NCI-H82 treated with DMSO at 0.1 percent for 48 hours (cell line): Measurements from ENCODE around the gene ADORA2B.
"Not testable (repeated sequence)": the region's sequence is repeated elsewhere in the genome, so short reads cannot be mapped to it uniquely, and the experiment has no call there.

Experiments used
- DNase-seq: peaks from one replicate; lab custom pipeline; 2025; ENCODE audit not compliant: unreplicated experiment; lab: John Stamatoyannopoulos, UW

The ADORA2B gene

DNA sequence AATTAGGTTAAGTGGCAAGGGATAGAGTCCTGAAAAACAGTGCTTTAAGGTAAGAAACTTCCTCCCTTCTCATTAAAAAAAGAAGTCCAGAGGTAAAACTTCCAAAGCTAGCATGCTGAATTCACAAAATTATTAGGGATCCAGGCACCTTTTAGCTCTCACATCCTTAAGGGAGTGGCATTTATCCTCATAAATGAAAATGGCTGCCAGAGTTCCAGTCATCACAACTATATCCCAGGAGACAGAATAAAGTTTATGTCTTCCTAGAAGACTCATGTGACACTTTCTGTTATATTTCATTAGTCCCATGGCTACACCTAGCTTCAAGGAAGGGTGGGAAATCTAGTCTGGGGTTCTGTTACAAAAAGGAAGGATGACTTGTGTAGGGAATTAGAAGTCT is 23.3 kb upstream of the ADORA2B start:
- DNase-seq = no peak

GRCh38 chr17:15922586-15922985 is 22.3 kb upstream of the ADORA2B start:
- no peak for DNase-seq

GRCh38 chr17:15926039-15926740 is 18.7 kb upstream of the ADORA2B start:
- no peak for DNase-seq

- DNase-seq = no peak
Measured at GRCh38 chr17:15928286-15928785, 16.6 kb upstream of the ADORA2B start.

- no peak for DNase-seq
Measured at GRCh38 chr17:15929941-15930340, 15.0 kb upstream of the ADORA2B start.

DNA sequence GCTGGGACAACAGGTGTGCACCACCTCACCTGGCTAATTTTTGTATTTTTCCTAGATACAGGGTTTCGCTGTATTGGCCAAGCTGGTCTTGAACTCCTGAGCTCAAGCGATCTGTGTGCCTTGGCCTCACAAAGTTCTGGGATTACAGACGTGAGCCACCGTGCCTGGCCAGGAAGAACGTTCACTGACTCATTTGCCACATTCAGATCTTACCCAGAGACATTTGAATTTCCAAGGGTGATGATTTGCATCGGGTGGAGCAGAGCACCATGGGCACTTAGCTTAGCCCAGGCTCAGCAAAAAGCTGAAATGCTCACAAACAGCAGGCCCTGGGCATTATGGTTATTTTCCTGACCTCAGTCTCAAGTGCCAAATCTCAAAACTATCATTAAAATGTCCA is 14.5 kb upstream of the ADORA2B start:
- no peak for DNase-seq

GRCh38 chr17:15931394-15931793 is 13.5 kb upstream of the ADORA2B start:
- no peak for DNase-seq

- no peak for DNase-seq
Measured at GRCh38 chr17:15934866-15935265, 10.1 kb upstream of the ADORA2B start.

DNA sequence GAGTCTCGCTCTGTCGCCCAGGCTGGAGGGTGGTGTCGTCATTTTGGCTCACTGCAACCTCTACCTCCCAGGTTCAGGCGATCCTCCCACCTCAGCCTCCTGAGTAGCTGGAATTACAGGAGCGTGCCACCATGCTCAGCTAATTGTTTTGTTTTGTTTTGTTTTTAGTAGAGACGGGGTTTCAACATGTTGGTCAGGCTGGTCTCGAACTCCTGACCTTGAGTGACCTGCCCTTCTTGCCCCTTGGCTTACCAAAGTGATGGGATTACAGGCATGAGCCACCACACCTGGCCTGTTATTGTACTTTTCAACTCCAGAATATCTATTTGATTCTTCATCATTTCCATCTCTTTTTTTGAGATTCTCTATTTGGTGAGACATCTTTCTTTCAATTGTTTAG is 9.0 kb upstream of the ADORA2B start:
- no peak for DNase-seq

DNA sequence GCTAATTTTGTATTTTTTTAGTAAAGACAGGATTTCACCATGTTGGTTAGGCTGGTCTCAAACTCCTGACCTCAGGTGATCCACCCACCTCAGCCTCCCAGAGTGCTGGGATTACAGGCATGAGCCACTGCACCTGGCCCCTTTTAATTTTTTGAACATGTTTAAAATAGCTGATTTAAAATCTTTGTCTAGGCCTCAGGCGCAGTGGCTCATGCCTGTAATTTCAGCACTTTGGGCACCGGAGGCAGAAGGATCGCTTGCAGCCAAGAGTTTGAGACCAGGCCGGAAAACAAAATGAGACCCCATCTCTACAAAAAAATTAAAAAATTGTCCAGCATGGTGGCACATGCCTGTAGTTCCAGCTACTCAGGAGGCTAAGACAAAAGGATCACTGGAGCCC is 8.4 kb upstream of the ADORA2B start:
- not testable (repeated sequence) for DNase-seq

- no peak for DNase-seq
Measured at GRCh38 chr17:15941781-15942180, 3.1 kb upstream of the ADORA2B start.

GRCh38 chr17:15942207-15942833 is 2.6 kb upstream of the ADORA2B start:
- DNase-seq = no peak

DNA sequence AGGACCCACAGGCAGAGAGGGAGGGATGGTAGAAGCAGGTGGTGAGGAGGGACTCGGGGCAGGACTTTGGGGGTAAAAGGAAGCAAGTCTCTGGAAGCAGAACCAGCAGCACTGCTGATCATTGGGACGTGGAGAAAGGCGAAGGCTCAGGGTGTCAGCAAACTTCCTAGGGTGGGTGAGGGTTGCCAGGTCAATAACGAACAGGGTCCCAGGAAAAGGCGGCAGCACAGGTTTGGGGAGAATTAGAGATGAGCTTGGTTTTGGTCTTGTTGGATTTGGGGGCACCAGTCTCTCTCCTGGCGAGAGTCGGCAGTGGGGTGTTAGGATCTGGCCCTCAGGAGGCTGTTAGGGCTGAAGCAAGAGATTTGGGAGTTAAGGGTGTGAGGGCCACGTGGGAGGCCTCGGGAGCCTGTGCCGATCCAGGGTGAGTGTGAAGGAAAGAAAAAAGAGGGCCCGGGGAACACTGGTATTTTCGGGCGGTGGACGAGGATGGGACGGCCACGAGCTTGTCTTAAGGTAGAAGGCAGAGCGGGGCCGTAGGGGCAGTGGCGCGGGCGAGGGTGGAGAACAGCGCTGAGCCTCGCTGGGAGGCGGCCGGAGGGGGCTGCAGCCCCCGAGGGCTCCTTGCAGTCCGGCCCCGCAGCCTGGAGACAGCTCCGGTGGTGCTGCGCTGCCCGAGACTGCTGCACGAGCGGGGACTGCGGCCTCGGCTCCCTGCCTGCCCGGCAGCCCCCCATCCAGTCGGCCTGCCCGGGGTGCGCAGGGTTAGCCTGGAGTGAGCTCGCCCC is 765 bp upstream of the ADORA2B start:
- DNase-seq = no peak

GRCh38 chr17:15945527-15946191 is 729 bp downstream of the ADORA2B start:
- DNase-seq = no peak

DNA sequence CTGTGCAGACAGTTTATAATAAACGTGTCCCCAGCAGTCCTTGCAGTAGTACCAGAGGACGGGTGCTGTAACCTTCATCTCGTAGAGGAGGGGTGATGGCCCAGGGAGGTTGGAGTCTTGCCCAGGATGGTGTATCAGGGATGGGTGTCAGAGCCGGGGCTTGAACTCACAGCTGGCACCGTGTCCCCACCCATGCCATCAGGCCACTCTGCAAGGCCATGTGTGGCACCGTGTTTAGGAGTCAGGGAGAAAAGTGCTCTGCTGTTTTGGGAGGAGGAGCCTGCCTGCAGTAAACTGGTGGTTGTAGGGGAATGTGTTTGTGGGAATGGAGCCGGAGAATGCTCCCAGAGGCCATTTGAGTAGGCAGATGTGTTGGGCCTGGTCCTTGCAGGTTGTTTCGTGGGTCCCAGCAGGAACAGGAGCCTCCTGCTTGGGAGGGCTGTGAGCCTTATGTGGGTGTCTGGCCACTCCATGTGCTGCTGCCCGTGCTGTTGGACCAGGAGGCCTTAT is 1.7 kb downstream of the ADORA2B start:
- DNase-seq = no peak

- no peak for DNase-seq
Measured at GRCh38 chr17:15947271-15947670, 2.3 kb downstream of the ADORA2B start.

DNA sequence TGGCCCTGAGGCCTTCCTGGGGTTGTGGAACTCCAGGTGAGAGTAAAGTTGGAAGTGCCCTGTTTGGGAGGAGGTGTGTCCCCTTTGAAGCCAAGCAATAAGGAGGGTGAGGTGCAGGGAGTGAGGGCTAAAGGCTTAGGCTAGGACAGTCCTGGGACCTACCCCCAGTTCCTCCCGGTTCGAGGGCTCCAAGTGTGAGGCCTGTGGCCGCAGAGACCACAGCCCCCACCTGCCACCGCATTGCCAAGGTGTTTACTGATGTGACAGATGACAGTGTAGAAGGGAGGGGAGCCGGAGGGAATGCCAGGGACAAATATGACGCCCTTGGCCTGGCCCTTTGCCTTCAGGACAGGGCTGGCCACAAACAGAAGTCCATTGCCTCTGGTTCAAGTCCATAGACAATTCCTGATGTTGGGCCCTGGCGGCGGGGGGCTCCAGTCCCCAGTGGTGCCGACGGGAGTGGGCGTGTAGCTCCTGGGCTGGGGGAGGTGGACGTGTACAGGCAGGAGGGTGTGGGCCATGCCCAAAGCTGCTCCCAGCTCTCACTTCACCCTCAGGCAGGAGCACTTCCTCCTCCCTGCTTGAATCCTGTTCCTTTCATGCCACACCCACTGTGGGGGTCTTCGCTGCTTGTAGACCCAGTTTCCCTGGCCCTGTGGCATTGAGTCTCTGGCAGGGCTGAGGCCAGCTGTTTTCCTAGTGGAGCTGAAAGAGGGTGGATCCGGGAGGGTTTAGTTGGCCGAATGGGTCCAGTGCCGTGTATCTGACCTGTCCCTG is 3.2 kb downstream of the ADORA2B start:
- no peak for DNase-seq

GRCh38 chr17:15951368-15952047 is 6.6 kb downstream of the ADORA2B start:
- DNase-seq = no peak

GRCh38 chr17:15952048-15952532 is 7.2 kb downstream of the ADORA2B start:
- DNase-seq = no peak
